HG02571 (cell line): ENCODE data around the gene VWA5B1.

Source experiments
- ATAC-seq: cut with Tn5 transposase; IDR thresholded peaks from one replicate; pipeline ENCODE4 v1.9.1; 2021; ENCODE audit warnings: mild to moderate bottlenecking, moderate library complexity; ENCODE audit not compliant: unreplicated experiment

The VWA5B1 gene

GRCh38 chr1:20366463-20367115, 75.9 kb downstream of the VWA5B1 start:
- no peak for ATAC-seq

- no peak for ATAC-seq
Observed at GRCh38 chr1:20367116-20367585, 76.5 kb downstream of the VWA5B1 start.

- no peak for ATAC-seq
Observed at GRCh38 chr1:20367626-20368025, 77.0 kb downstream of the VWA5B1 start.

GRCh38 chr1:20368866-20369470, 78.3 kb downstream of the VWA5B1 start:
- ATAC-seq: no peak

GRCh38 chr1:20370698-20371097, 80.0 kb downstream of the VWA5B1 start:
- ATAC-seq: no peak

- ATAC-seq: no peak
Observed at GRCh38 chr1:20371411-20371810, 80.7 kb downstream of the VWA5B1 start.

GRCh38 chr1:20371883-20372282, 81.2 kb downstream of the VWA5B1 start:
- no peak for ATAC-seq

GRCh38 chr1:20372676-20373075, 82.0 kb downstream of the VWA5B1 start:
- ATAC-seq: no peak

GRCh38 chr1:20373286-20373685, 82.6 kb downstream of the VWA5B1 start:
- ATAC-seq: no peak

- ATAC-seq: no peak
Observed at GRCh38 chr1:20373764-20374163, 83.1 kb downstream of the VWA5B1 start.

- no peak for ATAC-seq
Observed at GRCh38 chr1:20375563-20375962, 84.9 kb downstream of the VWA5B1 start.

GRCh38 chr1:20376171-20376570, 85.5 kb downstream of the VWA5B1 start:
- no peak for ATAC-seq

GRCh38 chr1:20376880-20377494, 86.3 kb downstream of the VWA5B1 start:
- no peak for ATAC-seq

- no peak for ATAC-seq
Observed at GRCh38 chr1:20377516-20378270, 87.0 kb downstream of the VWA5B1 start.

GRCh38 chr1:20379075-20379474, 88.4 kb downstream of the VWA5B1 start:
- ATAC-seq: no peak

GRCh38 chr1:20380175-20380574, 89.5 kb downstream of the VWA5B1 start:
- no peak for ATAC-seq

GRCh38 chr1:20380616-20381035, 90.0 kb downstream of the VWA5B1 start:
- ATAC-seq: no peak

GRCh38 chr1:20381045-20381641, 90.5 kb downstream of the VWA5B1 start:
- no peak for ATAC-seq

GRCh38 chr1:20381961-20382360, 91.3 kb downstream of the VWA5B1 start:
- no peak for ATAC-seq

GRCh38 chr1:20382711-20383110, 92.0 kb downstream of the VWA5B1 start:
- no peak for ATAC-seq

GRCh38 chr1:20383631-20384030, 93.0 kb downstream of the VWA5B1 start:
- ATAC-seq: no peak
